ENCODE data around the gene DAZL. TPM values are rescaled to one million over a fixed set of nuclear protein-coding genes. Genes with fewer than 3 reads are reported as not detected.

The DAZL gene
- total RNA-seq, 1 donor: not detected

GRCh38 chr3:16587047-16587680 is 18.1 kb downstream of the DAZL start:
- H4K20me1 ChIP-seq (ENCODE audit: insufficient read depth, low read length): no peaks in the 10 kb centered on the region
- no peaks in the 10 kb centered on the region for H3K36me3 ChIP-seq (ENCODE audit: insufficient read depth, low read length)
- no peaks in the 10 kb centered on the region for H3K27me3 ChIP-seq (ENCODE audit: insufficient read depth, low read length)
- H2AFZ ChIP-seq (ENCODE audit: low read length): no peak overlapping the region
- H3K79me2 ChIP-seq (ENCODE audit: insufficient read depth, low read length): no peaks in the 10 kb centered on the region
- H3K4me2 ChIP-seq (ENCODE audit: insufficient read depth, low read length): no peak overlapping the region
- no peak overlapping the region for H3K4me3 ChIP-seq (ENCODE audit: insufficient read depth, low read length)
- TF ChIP-seq, protein P1, sequence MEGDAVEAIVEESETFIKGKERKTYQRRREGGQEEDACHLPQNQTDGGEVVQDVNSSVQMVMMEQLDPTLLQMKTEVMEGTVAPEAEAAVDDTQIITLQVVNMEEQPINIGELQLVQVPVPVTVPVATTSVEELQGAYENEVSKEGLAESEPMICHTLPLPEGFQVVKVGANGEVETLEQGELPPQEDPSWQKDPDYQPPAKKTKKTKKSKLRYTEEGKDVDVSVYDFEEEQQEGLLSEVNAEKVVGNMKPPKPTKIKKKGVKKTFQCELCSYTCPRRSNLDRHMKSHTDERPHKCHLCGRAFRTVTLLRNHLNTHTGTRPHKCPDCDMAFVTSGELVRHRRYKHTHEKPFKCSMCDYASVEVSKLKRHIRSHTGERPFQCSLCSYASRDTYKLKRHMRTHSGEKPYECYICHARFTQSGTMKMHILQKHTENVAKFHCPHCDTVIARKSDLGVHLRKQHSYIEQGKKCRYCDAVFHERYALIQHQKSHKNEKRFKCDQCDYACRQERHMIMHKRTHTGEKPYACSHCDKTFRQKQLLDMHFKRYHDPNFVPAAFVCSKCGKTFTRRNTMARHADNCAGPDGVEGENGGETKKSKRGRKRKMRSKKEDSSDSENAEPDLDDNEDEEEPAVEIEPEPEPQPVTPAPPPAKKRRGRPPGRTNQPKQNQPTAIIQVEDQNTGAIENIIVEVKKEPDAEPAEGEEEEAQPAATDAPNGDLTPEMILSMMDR (IDR thresholded peaks at IDR 0.05; ENCODE audit: extremely low read depth, low read depth, low read length): no peak
- DNase-seq (ENCODE audit: insufficient read length, low spot score, missing footprints): no peak
- no peak overlapping the region for H3K27ac ChIP-seq (ENCODE audit: low read depth, low read length)
- H3K9me3 ChIP-seq (ENCODE audit: low read depth, low read length): no peaks in the 10 kb centered on the region
- peaks cover 6% of the 10 kb centered on the region for H3K4me1 ChIP-seq (ENCODE audit: insufficient read depth, low read length)

DNA sequence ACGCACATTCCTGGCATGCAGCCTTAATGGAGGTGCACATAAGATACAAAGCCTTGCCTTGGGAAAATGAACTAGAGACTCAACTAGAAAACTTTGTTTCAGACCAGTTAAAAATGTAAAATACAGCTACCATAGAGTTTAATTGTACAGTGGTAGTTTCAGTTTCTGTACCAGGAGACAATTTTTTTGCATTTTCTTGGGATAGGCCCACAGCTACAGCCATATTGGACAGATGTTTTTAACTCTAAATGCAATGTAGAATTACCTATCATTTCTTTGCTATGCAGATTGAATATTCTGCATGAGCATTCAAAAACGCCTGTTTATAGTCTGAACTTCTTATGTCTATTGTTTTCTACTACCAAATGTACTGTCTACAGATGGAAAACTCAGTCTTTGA is 20.3 kb downstream of the DAZL start:
- no peak overlapping the region for H2AFZ ChIP-seq (ENCODE audit: low read length)
- H3K4me3 ChIP-seq (ENCODE audit: insufficient read depth, low read length): no peak overlapping the region
- peaks cover 6% of the 10 kb centered on the region for H3K4me1 ChIP-seq (ENCODE audit: insufficient read depth, low read length)
- H3K36me3 ChIP-seq (ENCODE audit: insufficient read depth, low read length): no peaks in the 10 kb centered on the region
- H3K27me3 ChIP-seq (ENCODE audit: insufficient read depth, low read length): no peaks in the 10 kb centered on the region
- H3K27ac ChIP-seq (ENCODE audit: low read depth, low read length): no peak overlapping the region
- no peak for DNase-seq (ENCODE audit: insufficient read length, low spot score, missing footprints)
- H4K20me1 ChIP-seq (ENCODE audit: insufficient read depth, low read length): no peaks in the 10 kb centered on the region
- H3K4me2 ChIP-seq (ENCODE audit: insufficient read depth, low read length): no peak overlapping the region
- TF ChIP-seq, protein P1 (IDR thresholded peaks at IDR 0.05; ENCODE audit: extremely low read depth, low read depth, low read length): no peak
- no peaks in the 10 kb centered on the region for H3K9me3 ChIP-seq (ENCODE audit: low read depth, low read length)
- no peaks in the 10 kb centered on the region for H3K79me2 ChIP-seq (ENCODE audit: insufficient read depth, low read length)

- Histone ChIP-seq H3K27ac (ENCODE audit: low read depth, low read length) (no peak overlapping the region), H2AFZ (ENCODE audit: low read length) (no peak overlapping the region), H3K79me2 (ENCODE audit: insufficient read depth, low read length) (no peaks in the 10 kb centered on the region), H3K4me1 (ENCODE audit: insufficient read depth, low read length) (peaks cover 6% of the 10 kb centered on the region), H3K27me3 (ENCODE audit: insufficient read depth, low read length) (no peaks in the 10 kb centered on the region), H3K9me3 (ENCODE audit: low read depth, low read length) (no peaks in the 10 kb centered on the region), H3K4me2 (ENCODE audit: insufficient read depth, low read length) (no peak overlapping the region), H3K4me3 (ENCODE audit: insufficient read depth, low read length) (no peak overlapping the region), H3K36me3 (ENCODE audit: insufficient read depth, low read length) (no peaks in the 10 kb centered on the region), H4K20me1 (ENCODE audit: insufficient read depth, low read length) (no peaks in the 10 kb centered on the region)
- TF ChIP-seq, protein P1 (IDR thresholded peaks at IDR 0.05; ENCODE audit: extremely low read depth, low read depth, low read length): no peak
- no peak for DNase-seq (ENCODE audit: insufficient read length, low spot score, missing footprints)
Measured at GRCh38 chr3:16583551-16583950, 21.7 kb downstream of the DAZL start.

- H3K9me3 ChIP-seq (ENCODE audit: low read depth, low read length): no peaks in the 10 kb centered on the region
- TF ChIP-seq, protein P1 (IDR thresholded peaks at IDR 0.05; ENCODE audit: extremely low read depth, low read depth, low read length): no peak
- no peaks in the 10 kb centered on the region for H3K4me1 ChIP-seq (ENCODE audit: insufficient read depth, low read length)
- no peaks in the 10 kb centered on the region for H3K36me3 ChIP-seq (ENCODE audit: insufficient read depth, low read length)
- no peak overlapping the region for H2AFZ ChIP-seq (ENCODE audit: low read length)
- no peak for DNase-seq (ENCODE audit: insufficient read length, low spot score, missing footprints)
- no peak overlapping the region for H3K4me2 ChIP-seq (ENCODE audit: insufficient read depth, low read length)
- H3K79me2 ChIP-seq (ENCODE audit: insufficient read depth, low read length): no peaks in the 10 kb centered on the region
- no peak overlapping the region for H3K4me3 ChIP-seq (ENCODE audit: insufficient read depth, low read length)
- no peak overlapping the region for H3K27ac ChIP-seq (ENCODE audit: low read depth, low read length)
- peaks cover 3% of the 10 kb centered on the region for H3K27me3 ChIP-seq (ENCODE audit: insufficient read depth, low read length)
- no peaks in the 10 kb centered on the region for H4K20me1 ChIP-seq (ENCODE audit: insufficient read depth, low read length)
Measured at GRCh38 chr3:16570113-16570512, 35.1 kb downstream of the DAZL start.
